ENCODE results near the gene MMEL1. TPM values are rescaled to one million over a fixed set of nuclear protein-coding genes. Genes with fewer than 3 reads are reported as not detected.
A peak's percentile ranks its signal among the peaks of the same experiment; 100 is the strongest.

Gene MMEL1
- total RNA-seq, 4 donors from 2014 or later = 2.2 to 2.6 TPM; not detected in 2

GRCh38 chr1:2560299-2561073 lies 72.3 kb downstream of the MMEL1 start:
- Histone ChIP-seq H3K9me3 (no peaks in the 10 kb centered on the region), H3K36me3 (peaks cover 50% of the 10 kb centered on the region), H3K4me3 (no peak overlapping the region), H3K27ac (no peak overlapping the region), H3K4me1 (peaks cover 29% of the 10 kb centered on the region), H3K27me3 (no peaks in the 10 kb centered on the region)
- 87% methylated on average over 9 of the region's 15 CpGs for WGBS
- peak in 1 of 2 donors; percentile 64 for DNase-seq (ENCODE audit: low spot score in 2 of 2)
- TF ChIP-seq POLR2A (IDR thresholded peaks at IDR 0.05) = no peak
- TF ChIP-seq POLR2AphosphoS5 (IDR thresholded peaks at IDR 0.05) = no peak
- TF ChIP-seq CTCF (IDR thresholded peaks at IDR 0.05) = no peak
- TF ChIP-seq EP300 (IDR thresholded peaks at IDR 0.05) = no peak

- TF ChIP-seq CTCF (IDR thresholded peaks at IDR 0.05) = no peak
- no peak for TF ChIP-seq POLR2A (IDR thresholded peaks at IDR 0.05)
- no peak for TF ChIP-seq POLR2AphosphoS5 (IDR thresholded peaks at IDR 0.05)
- TF ChIP-seq EP300 (IDR thresholded peaks at IDR 0.05) = no peak
- Histone ChIP-seq H3K4me3 (no peak overlapping the region), H3K4me1 (peaks cover 37% of the 10 kb centered on the region), H3K27me3 (no peaks in the 10 kb centered on the region), H3K9me3 (no peaks in the 10 kb centered on the region), H3K36me3 (peaks cover 50% of the 10 kb centered on the region), H3K27ac (no peak overlapping the region)
- 73% methylated on average over 17 of the region's 35 CpGs for WGBS
- no peak for DNase-seq (ENCODE audit: low spot score in 2 of 2)
These were observed 73.1 kb downstream of the MMEL1 start for GRCh38 chr1:2559509-2560298.

GRCh38 chr1:2558861-2559260 lies 74.0 kb downstream of the MMEL1 start:
- H3K27ac ChIP-seq = no peak overlapping the region
- no peak for DNase-seq (ENCODE audit: low spot score in 2 of 2)
- no peaks in the 10 kb centered on the region for H3K27me3 ChIP-seq
- TF ChIP-seq EP300 (IDR thresholded peaks at IDR 0.05) = no peak
- no peak for TF ChIP-seq POLR2A (IDR thresholded peaks at IDR 0.05)
- TF ChIP-seq POLR2AphosphoS5 (IDR thresholded peaks at IDR 0.05) = no peak
- no peak for TF ChIP-seq CTCF (IDR thresholded peaks at IDR 0.05)
- H3K4me1 ChIP-seq = peaks cover 43% of the 10 kb centered on the region
- no peaks in the 10 kb centered on the region for H3K9me3 ChIP-seq
- 93% methylated on average over 6 of the region's 6 CpGs for WGBS
- no peak overlapping the region for H3K4me3 ChIP-seq
- H3K36me3 ChIP-seq = peaks cover 50% of the 10 kb centered on the region

- no peak overlapping the region for H3K4me3 ChIP-seq
- WGBS = 100% methylated on average over 3 of the region's 12 CpGs
- no peaks in the 10 kb centered on the region for H3K27me3 ChIP-seq
- H3K9me3 ChIP-seq = no peaks in the 10 kb centered on the region
- DNase-seq (ENCODE audit: low spot score in 2 of 2) = no peak
- TF ChIP-seq EP300 (IDR thresholded peaks at IDR 0.05) = no peak
- TF ChIP-seq POLR2A (IDR thresholded peaks at IDR 0.05) = no peak
- no peak for TF ChIP-seq POLR2AphosphoS5 (IDR thresholded peaks at IDR 0.05)
- H3K36me3 ChIP-seq = peaks cover 48% of the 10 kb centered on the region
- no peak overlapping the region for H3K27ac ChIP-seq
- H3K4me1 ChIP-seq = peaks cover 43% of the 10 kb centered on the region
These were observed 74.4 kb downstream of the MMEL1 start for GRCh38 chr1:2558420-2558819.

- Histone ChIP-seq H3K4me3 (peak overlapping the region; percentile 58), H3K36me3 (peaks cover 41% of the 10 kb centered on the region), H3K9me3 (no peaks in the 10 kb centered on the region), H3K27ac (peak overlapping the region; percentile 94), H3K4me1 (peaks cover 43% of the 10 kb centered on the region), H3K27me3 (no peaks in the 10 kb centered on the region)
- no peak for DNase-seq (ENCODE audit: low spot score in 2 of 2)
- WGBS = 100% methylated on average over 3 of the region's 30 CpGs
- TF ChIP-seq POLR2AphosphoS5 (IDR thresholded peaks at IDR 0.05) = no peak
- TF ChIP-seq CTCF (IDR thresholded peaks at IDR 0.05) = no peak
- TF ChIP-seq EP300 (IDR thresholded peaks at IDR 0.05) = no peak
- TF ChIP-seq POLR2A (IDR thresholded peaks at IDR 0.05) = no peak
These were observed 75.1 kb downstream of the MMEL1 start for GRCh38 chr1:2557482-2558400.

Measured in suprapubic skin (tissue), 4 donors.